Left renal pelvis (tissue), 4 donors: Measurements from ENCODE around the gene ZNF805. TPM values are rescaled to one million over a fixed set of nuclear protein-coding genes. Genes with fewer than 3 reads are reported as not detected.
A peak's percentile ranks its signal among the peaks of the same experiment; 100 is the strongest.
"Not testable (repeated sequence)": the region's sequence is repeated elsewhere in the genome, so short reads cannot be mapped to it uniquely, and the experiment has no call there.

Experiments used
- DNase-seq, 4 donors: peaks; one replicate each; pipeline ENCODE4 v3.0.0-alpha.2; 2013; ENCODE audit warnings: low read depth in 4 of 4, low spot score in 3 of 4
- polyA plus RNA-seq, 4 donors: library from polyadenylated mRNA; unstranded; fragments of 120-200 nt; gene quantifications; one replicate each; pipeline ENCODE4 v1.2.1, GENCODE V29; 2013; ENCODE audit not compliant: insufficient read length in 4 of 4

The ZNF805 gene
- polyA plus RNA-seq, 4 donors, result 5.3 to 6.9 (median 6.3) TPM

GRCh38 chr19:57267291-57267690 lies 26.9 kb downstream of the ZNF805 start:
- DNase-seq, result peak in 1 of 4 donors; percentile 12

- DNase-seq, result no peak
Measured at GRCh38 chr19:57269515-57270250, 29.3 kb downstream of the ZNF805 start.

GRCh38 chr19:57271280-57271679 lies 30.8 kb downstream of the ZNF805 start:
- DNase-seq, result no peak

- no peak for DNase-seq
Measured at GRCh38 chr19:57273014-57273413, 32.6 kb downstream of the ZNF805 start.

- no peak for DNase-seq
Measured at GRCh38 chr19:57276430-57276829, 36.0 kb downstream of the ZNF805 start.

GRCh38 chr19:57278481-57278880 lies 38.0 kb downstream of the ZNF805 start:
- not testable (repeated sequence) for DNase-seq

GRCh38 chr19:57279418-57280164 lies 39.2 kb downstream of the ZNF805 start:
- DNase-seq, result peak; percentile 85 to 93 (median 90)

- peak; percentile 94 to 97 (median 96) for DNase-seq
Measured at GRCh38 chr19:57280165-57280961, 39.9 kb downstream of the ZNF805 start, which contains the start of gene ZNF460. ZNF460 (plus strand) TSS chr19:57280485; CDS start chr19:57280807, 322 bp downstream.

- peak in 1 of 4 donors; percentile 16 for DNase-seq
Measured at GRCh38 chr19:57280962-57281400, 40.5 kb downstream of the ZNF805 start.

- no peak for DNase-seq
Measured at GRCh38 chr19:57282011-57282643, 41.7 kb downstream of the ZNF805 start.

- DNase-seq, result no peak
Measured at GRCh38 chr19:57288373-57288772, 47.9 kb downstream of the ZNF805 start.

- DNase-seq, result no peak
Measured at GRCh38 chr19:57290970-57291369, 50.5 kb downstream of the ZNF805 start.

- no peak for DNase-seq
Measured at GRCh38 chr19:57292547-57292946, 52.1 kb downstream of the ZNF805 start.

- DNase-seq, result no peak
Measured at GRCh38 chr19:57293719-57294118, 53.3 kb downstream of the ZNF805 start.

- DNase-seq, result no peak
Measured at GRCh38 chr19:57302020-57302465, 61.6 kb downstream of the ZNF805 start.

- no peak for DNase-seq
Measured at GRCh38 chr19:57302727-57303401, 62.4 kb downstream of the ZNF805 start.
